H1 (cell line): ENCODE data around the gene FBXL17. TPM values are rescaled to one million over a fixed set of nuclear protein-coding genes. Genes with fewer than 3 reads are reported as not detected.

Source experiments
- BRCA1 ChIP-seq: IDR thresholded peaks from 2 replicates; pipeline ENCODE4 v1.6.1; 2012; ENCODE audit warnings: low read depth, low read length, improper control_type of control experiment
- MAFK ChIP-seq: IDR thresholded peaks from 2 replicates; pipeline ENCODE4 v1.6.1; 2012; ENCODE audit warnings: low read depth, mild to moderate bottlenecking, improper control_type of control experiment, low read length
- SP2 ChIP-seq: IDR thresholded peaks from 2 replicates; pipeline ENCODE4 v1.6.1; 2012; ENCODE audit warnings: mild to moderate bottlenecking, low read length, inconsistent platforms
- TCF12 ChIP-seq: IDR thresholded peaks from 2 replicates; pipeline ENCODE4 v1.6.1; 2011; ENCODE audit warnings: low read depth, mild to moderate bottlenecking, low read length
- polyA plus RNA-seq, 7 experiments: library from polyadenylated mRNA; depleted of rRNA in 3 of 7; stranded (reverse) in 5 of 7; unstranded in 2 of 7; fragments of >200 nt in 5 of 7; fragments of 200-250 nt in 2 of 7; gene quantifications; 1 replicate in 5 of 7; 2 replicates in 1 of 7; 4 replicates in 1 of 7; pipeline versions ENCODE4 v1.2.1 to v1.2.3, GENCODE V29; 2011 to 2013; ENCODE audit warnings: missing spikeins in 2 of 7, mixed read lengths in 2 of 7
- total RNA-seq: library from RNA; stranded (reverse); fragmentation: NEBNext Ultra II Directional; extraction: Animal tissue kit (Norgen Biotek cat#: 25700); gene quantifications from 2 replicates; pipeline ENCODE4 v1.2.1, GENCODE V29; 2021
- TF ChIP-seq, protein P1 (sequence below), 3 experiments: IDR thresholded peaks; 1 replicate in 2 of 3; 2 replicates in 1 of 3; pipeline versions ENCODE4 v1.5.1 to v1.6.1; 2011; ENCODE audit warnings: low read length in 3 of 3, mild to moderate bottlenecking in 3 of 3, inconsistent platforms in 2 of 3, low read depth in 1 of 3, moderate library complexity in 1 of 3; ENCODE audit not compliant: insufficient read depth in 1 of 3; ENCODE audit errors: control extremely low read depth in 1 of 3
- TF ChIP-seq, protein P2 (sequence below): IDR thresholded peaks from 2 replicates; pipeline ENCODE4 v1.6.1; 2012; ENCODE audit warnings: inconsistent platforms

FBXL17 gene
- total and polyA plus RNA-seq, 2 of the 8 experiments (the other 6 are each of a cell fraction or from before 2014, with no cell fraction given), result 0.35 to 4.3 TPM

DNA sequence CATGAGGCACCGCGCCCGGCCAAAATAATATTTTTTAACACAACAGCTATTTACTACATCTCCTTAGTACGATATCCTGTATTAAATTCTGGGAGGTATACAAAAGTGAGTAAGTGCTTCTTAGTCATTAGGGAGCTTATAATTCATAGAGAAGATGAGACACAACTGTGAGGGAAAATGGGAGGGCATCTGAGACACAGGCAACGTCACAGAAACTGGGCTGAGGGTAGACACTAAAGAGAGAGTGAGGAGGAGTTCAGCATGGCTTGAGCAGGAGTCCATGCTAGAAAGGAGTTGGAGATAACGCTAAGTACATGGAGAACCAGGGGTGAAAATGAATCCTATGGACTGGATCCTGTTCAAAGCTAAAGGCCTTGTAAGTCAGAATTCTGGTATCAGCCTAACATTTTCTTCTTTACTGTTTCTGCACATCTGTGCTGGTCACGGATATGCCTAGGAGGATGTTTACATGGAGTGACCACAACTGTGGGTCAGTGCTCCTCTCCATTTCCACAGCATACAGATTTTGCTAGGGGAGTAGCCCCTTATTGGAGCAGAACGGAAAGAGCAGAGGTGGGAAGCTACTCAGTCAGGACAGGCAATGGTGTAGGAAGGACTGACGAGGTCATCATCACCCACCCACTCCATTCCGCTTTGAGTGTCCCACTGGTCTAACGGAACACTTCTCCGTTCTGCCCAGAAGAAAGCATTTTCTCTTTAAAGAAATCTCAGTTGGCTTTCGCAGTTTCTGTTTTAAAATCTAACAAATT lies 400.8 kb downstream of the FBXL17 start (continued):
- TF ChIP-seq, protein P1, sequence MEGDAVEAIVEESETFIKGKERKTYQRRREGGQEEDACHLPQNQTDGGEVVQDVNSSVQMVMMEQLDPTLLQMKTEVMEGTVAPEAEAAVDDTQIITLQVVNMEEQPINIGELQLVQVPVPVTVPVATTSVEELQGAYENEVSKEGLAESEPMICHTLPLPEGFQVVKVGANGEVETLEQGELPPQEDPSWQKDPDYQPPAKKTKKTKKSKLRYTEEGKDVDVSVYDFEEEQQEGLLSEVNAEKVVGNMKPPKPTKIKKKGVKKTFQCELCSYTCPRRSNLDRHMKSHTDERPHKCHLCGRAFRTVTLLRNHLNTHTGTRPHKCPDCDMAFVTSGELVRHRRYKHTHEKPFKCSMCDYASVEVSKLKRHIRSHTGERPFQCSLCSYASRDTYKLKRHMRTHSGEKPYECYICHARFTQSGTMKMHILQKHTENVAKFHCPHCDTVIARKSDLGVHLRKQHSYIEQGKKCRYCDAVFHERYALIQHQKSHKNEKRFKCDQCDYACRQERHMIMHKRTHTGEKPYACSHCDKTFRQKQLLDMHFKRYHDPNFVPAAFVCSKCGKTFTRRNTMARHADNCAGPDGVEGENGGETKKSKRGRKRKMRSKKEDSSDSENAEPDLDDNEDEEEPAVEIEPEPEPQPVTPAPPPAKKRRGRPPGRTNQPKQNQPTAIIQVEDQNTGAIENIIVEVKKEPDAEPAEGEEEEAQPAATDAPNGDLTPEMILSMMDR (IDR thresholded peaks at IDR 0.05; ENCODE audit: control extremely low read depth in 1 of 3, insufficient read depth in 1 of 3, low read depth in 1 of 3, low read length in 3 of 3), result no peak
- TF ChIP-seq, protein P2, sequence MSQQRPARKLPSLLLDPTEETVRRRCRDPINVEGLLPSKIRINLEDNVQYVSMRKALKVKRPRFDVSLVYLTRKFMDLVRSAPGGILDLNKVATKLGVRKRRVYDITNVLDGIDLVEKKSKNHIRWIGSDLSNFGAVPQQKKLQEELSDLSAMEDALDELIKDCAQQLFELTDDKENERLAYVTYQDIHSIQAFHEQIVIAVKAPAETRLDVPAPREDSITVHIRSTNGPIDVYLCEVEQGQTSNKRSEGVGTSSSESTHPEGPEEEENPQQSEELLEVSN, result no peak
- no peak for TF ChIP-seq TCF12
- TF ChIP-seq SP2, result no peak
- TF ChIP-seq BRCA1, result no peak
- no peak for TF ChIP-seq MAFK
